ENCODE results near the gene LBP. TPM values are rescaled to one million over a fixed set of nuclear protein-coding genes. Genes with fewer than 3 reads are reported as not detected.
"Not testable (repeated sequence)": the region's sequence is repeated elsewhere in the genome, so short reads cannot be mapped to it uniquely, and the experiment has no call there.

LBP gene
- total and polyA plus RNA-seq, 7 donors, result 1.1 to 167 (median 38.8) TPM

DNA sequence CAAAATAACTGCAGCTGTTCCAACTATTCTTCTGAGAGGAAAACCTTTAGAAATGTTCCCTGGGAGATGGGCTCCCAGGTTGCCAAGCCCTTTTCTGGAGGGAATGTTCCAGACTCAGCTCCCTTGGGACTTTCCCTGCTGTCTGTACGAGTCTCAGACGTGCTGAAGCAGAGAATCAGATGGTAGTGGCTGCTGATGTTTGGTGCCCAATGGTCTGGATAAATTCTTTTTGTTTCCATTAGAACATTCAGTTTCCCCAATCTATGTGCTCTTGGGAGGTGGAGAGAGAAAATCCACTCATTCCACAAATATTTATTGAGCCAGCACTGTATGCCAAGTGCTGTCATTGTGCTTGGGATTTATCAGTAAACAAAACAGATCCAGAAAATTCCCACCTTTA is 48.9 kb downstream of the LBP start:
- no peaks in the 10 kb centered on the region for H3K4me1 ChIP-seq
- no peaks in the 10 kb centered on the region for H3K36me3 ChIP-seq (ENCODE audit: insufficient read depth in 1 of 2, low read depth in 1 of 2)
- TF ChIP-seq, protein P1, sequence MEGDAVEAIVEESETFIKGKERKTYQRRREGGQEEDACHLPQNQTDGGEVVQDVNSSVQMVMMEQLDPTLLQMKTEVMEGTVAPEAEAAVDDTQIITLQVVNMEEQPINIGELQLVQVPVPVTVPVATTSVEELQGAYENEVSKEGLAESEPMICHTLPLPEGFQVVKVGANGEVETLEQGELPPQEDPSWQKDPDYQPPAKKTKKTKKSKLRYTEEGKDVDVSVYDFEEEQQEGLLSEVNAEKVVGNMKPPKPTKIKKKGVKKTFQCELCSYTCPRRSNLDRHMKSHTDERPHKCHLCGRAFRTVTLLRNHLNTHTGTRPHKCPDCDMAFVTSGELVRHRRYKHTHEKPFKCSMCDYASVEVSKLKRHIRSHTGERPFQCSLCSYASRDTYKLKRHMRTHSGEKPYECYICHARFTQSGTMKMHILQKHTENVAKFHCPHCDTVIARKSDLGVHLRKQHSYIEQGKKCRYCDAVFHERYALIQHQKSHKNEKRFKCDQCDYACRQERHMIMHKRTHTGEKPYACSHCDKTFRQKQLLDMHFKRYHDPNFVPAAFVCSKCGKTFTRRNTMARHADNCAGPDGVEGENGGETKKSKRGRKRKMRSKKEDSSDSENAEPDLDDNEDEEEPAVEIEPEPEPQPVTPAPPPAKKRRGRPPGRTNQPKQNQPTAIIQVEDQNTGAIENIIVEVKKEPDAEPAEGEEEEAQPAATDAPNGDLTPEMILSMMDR (IDR thresholded peaks at IDR 0.05), result no peak
- intact Hi-C loops (cut with DNase I), result no loop called here
- H3K4me3 ChIP-seq, result no peak overlapping the region
- DNase-seq (no peak), ATAC-seq (no peak)
- WGBS, 3 donors, result 18 to 28% (median 21%) methylated on average over 2 of the region's 2 CpGs
- H3K27ac ChIP-seq, result no peak overlapping the region
- no peaks in the 10 kb centered on the region for H3K9me3 ChIP-seq
- no peaks in the 10 kb centered on the region for H3K27me3 ChIP-seq (ENCODE audit: insufficient read depth in 3 of 3, low read length in 2 of 3)

DNA sequence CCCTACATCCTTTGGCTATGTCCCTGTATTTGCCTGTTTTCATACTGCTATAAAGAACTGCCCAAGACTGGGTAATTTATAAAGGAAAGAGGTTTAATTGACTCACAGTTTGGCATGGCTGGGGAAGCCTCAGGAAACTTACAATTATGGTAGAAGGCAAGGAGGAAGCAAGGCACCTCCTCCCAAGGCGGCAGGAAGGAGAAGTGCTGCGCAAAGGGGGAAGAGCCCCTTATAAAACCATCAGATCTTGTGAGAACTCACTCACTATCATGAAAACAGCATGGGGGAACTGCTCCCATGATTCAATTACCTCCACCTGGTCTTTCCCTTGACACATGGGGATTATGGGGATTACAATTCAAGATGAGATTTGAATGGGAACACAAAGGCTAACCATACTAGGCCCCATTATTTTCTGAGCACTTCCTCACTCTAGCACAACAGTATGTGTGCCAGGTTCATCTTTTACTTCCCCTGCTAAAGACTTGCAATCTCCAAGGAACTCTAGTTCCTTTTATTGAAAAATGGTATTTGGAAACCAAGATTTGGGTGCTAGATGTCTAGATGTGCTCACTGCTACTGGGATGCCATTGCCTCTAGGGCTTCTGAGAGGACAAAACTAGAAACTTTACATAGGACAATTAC is 49.6 kb downstream of the LBP start:
- H3K9me3 ChIP-seq; DNase-seq; H3K27ac ChIP-seq; H3K4me1 ChIP-seq; H3K36me3 ChIP-seq (ENCODE audit: insufficient read depth in 1 of 2, low read depth in 1 of 2); ATAC-seq; H3K4me3 ChIP-seq; H3K27me3 ChIP-seq (ENCODE audit: insufficient read depth in 3 of 3, low read length in 2 of 3); intact Hi-C loops (cut with DNase I): not testable (repeated sequence)
- 78 to 85% (median 81%) methylated on average over 2 of the region's 2 CpGs for WGBS, 3 donors

DNA sequence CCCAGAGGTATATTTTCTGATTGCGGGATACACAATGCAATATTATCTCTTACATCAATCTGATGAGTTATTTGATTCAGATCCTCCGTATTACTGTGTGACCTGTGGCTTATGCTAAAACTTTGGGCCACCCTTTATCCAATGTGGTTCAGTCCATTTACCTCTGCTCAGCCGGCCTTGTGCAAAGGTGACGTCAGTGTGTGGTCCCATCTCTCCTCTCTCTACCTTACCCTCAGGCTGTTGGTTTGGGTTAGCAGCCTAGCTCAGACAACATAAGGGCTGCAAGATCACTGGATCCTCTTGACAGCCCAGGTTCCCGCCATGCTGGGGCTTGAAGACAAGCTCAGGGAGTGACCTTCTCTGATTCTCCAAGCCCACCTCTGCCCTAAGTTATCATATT is 55.8 kb downstream of the LBP start:
- Histone ChIP-seq H3K4me3 (no peak overlapping the region), H3K27me3 (ENCODE audit: insufficient read depth in 3 of 3, low read length in 2 of 3) (no peaks in the 10 kb centered on the region), H3K9me3 (no peaks in the 10 kb centered on the region), H3K27ac (no peak overlapping the region), H3K36me3 (ENCODE audit: insufficient read depth in 1 of 2, low read depth in 1 of 2) (no peaks in the 10 kb centered on the region), H3K4me1 (no peaks in the 10 kb centered on the region)
- intact Hi-C loops (cut with DNase I), result no loop called here
- WGBS, 3 donors, result 92 to 97% (median 93%) methylated on average over 5 of the region's 5 CpGs
- TF ChIP-seq, protein P1 (IDR thresholded peaks at IDR 0.05), result no peak
- DNase-seq, result no peak
- no peak for ATAC-seq

DNA sequence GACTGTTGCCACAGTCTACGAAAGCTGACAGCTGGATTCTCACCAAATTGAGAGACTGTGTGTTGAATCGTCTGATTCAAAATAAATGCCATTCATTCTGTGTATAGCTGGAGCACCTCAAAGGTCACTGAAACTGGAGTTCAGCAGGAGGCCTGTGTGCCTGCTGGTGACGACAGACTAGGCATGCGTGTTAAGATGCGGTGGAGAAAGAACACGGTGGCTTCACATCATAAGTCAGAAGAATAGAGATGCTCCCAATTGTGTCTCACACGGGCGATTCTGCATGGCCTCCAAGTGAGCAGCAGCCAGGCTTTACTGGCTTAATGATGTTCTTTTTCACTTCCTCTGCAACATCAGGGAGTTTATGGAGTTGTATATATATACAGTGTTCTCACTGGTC is 56.5 kb downstream of the LBP start:
- Histone ChIP-seq H3K27me3 (ENCODE audit: insufficient read depth in 3 of 3, low read length in 2 of 3) (no peaks in the 10 kb centered on the region), H3K4me3 (no peak overlapping the region), H3K27ac (no peak overlapping the region), H3K4me1 (no peaks in the 10 kb centered on the region), H3K9me3 (no peaks in the 10 kb centered on the region), H3K36me3 (ENCODE audit: insufficient read depth in 1 of 2, low read depth in 1 of 2) (no peaks in the 10 kb centered on the region)
- TF ChIP-seq, protein P1 (IDR thresholded peaks at IDR 0.05), result no peak
- WGBS, 3 donors, result 63 to 72% (median 65%) methylated on average over 8 of the region's 8 CpGs
- no peak for ATAC-seq
- intact Hi-C loops (cut with DNase I), result no loop called here
- DNase-seq, result no peak

DNA sequence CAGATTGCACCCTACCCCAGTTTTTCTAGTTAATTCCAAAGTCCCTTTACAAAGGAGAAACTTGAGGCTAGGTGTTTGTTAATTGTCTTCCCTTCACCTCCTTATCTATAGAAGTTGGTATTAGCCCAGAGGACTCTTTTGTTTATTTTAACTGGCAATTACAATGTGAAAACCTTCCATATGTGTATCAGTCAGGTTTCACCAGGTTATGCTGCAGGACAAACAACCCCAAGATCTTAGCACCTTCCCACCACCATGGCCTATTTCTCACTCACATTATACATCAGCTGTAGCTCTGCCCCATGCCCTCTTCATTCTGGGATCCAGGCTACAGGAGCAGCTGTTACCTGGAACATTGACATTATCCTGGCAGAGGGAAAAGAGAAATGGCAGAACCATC is 57.7 kb downstream of the LBP start:
- no peak overlapping the region for H3K27ac ChIP-seq
- no peaks in the 10 kb centered on the region for H3K27me3 ChIP-seq (ENCODE audit: insufficient read depth in 3 of 3, low read length in 2 of 3)
- TF ChIP-seq, protein P1 (IDR thresholded peaks at IDR 0.05), result no peak
- intact Hi-C loops (cut with DNase I), result no loop called here
- no peaks in the 10 kb centered on the region for H3K36me3 ChIP-seq (ENCODE audit: insufficient read depth in 1 of 2, low read depth in 1 of 2)
- H3K4me3 ChIP-seq, result no peak overlapping the region
- DNase-seq (no peak), ATAC-seq (no peak)
- no peaks in the 10 kb centered on the region for H3K9me3 ChIP-seq
- H3K4me1 ChIP-seq, result no peaks in the 10 kb centered on the region

Measured in psoas muscle (tissue), 8 donors.